ENCODE results near the gene CT45A10.
A peak's percentile ranks its signal among the peaks of the same experiment; 100 is the strongest.
"Not testable (repeated sequence)": the region's sequence is repeated elsewhere in the genome, so short reads cannot be mapped to it uniquely, and the experiment has no call there.

The CT45A10 gene

GRCh38 chrX:135893294-135893817, at the start of gene CT45A10, which contains the start of gene SAGE1:
Gene CT45A10 (minus strand): TSS chrX:135893444. CDS start chrX:135885344, 8,100 bp downstream.
Gene SAGE1 (plus strand): TSS chrX:135893716. CDS start chrX:135896243, 2,527 bp downstream.
- no peak for DNase-seq

GRCh38 chrX:135931644-135932487, 38.6 kb upstream of the CT45A10 start:
- peak; percentile 22 for DNase-seq

- DNase-seq = no peak
Observed at GRCh38 chrX:135927897-135928296, 34.7 kb upstream of the CT45A10 start.

- DNase-seq = no peak
Observed at GRCh38 chrX:135923353-135923752, 30.1 kb upstream of the CT45A10 start.

- not testable (repeated sequence) for DNase-seq
Observed at GRCh38 chrX:135920516-135920915, 27.3 kb upstream of the CT45A10 start.

GRCh38 chrX:135914404-135914803, 21.2 kb upstream of the CT45A10 start:
- DNase-seq = no peak

- DNase-seq = no peak
Observed at GRCh38 chrX:135910251-135910650, 17.0 kb upstream of the CT45A10 start.

GRCh38 chrX:135892781-135893180, 463 bp downstream of the CT45A10 start:
- no peak for DNase-seq

GRCh38 chrX:135890087-135890585, 3.1 kb downstream of the CT45A10 start:
- DNase-seq = no peak

- DNase-seq = not testable (repeated sequence)
Observed at GRCh38 chrX:135888976-135889375, 4.3 kb downstream of the CT45A10 start.

GRCh38 chrX:135888230-135888629, 5.0 kb downstream of the CT45A10 start:
- DNase-seq = not testable (repeated sequence)

GRCh38 chrX:135882741-135883140, 10.5 kb downstream of the CT45A10 start:
- DNase-seq = not testable (repeated sequence)

GRCh38 chrX:135871712-135872111, 21.5 kb downstream of the CT45A10 start, which contains the start of gene CT45A9:
Gene CT45A9 (minus strand): TSS chrX:135871812. CDS start chrX:135868061, 3,751 bp downstream.
- DNase-seq = not testable (repeated sequence)

- not testable (repeated sequence) for DNase-seq
Observed at GRCh38 chrX:135854438-135854837, 38.8 kb downstream of the CT45A10 start, which contains the start of gene CT45A8. Gene CT45A8 (minus strand): TSS chrX:135854538. CDS start chrX:135850783, 3,755 bp downstream.

GRCh38 chrX:135837180-135837579, 56.1 kb downstream of the CT45A10 start, which contains the start of gene CT45A7:
Gene CT45A7 (minus strand): TSS chrX:135837280. CDS start chrX:135833533, 3,747 bp downstream.
- not testable (repeated sequence) for DNase-seq
